ENCODE results near the gene CLSTN3. TPM values are rescaled to one million over a fixed set of nuclear protein-coding genes. Genes with fewer than 3 reads are reported as not detected.

Gene CLSTN3
- total and polyA plus RNA-seq, 10 of the 15 experiments (the other 5 are each of a cell fraction or from before 2014, with no cell fraction given), result 0.09 to 35.9 (median 11.3) TPM

GRCh38 chr12:7145671-7146070 is 15.5 kb downstream of the CLSTN3 start (continued):
- TF ChIP-seq STAT1 (conservative IDR thresholded peaks at IDR 0.05), result no peak

- no TSS peak for BruUV-seq (replicated peaks)
- RAD21 ChIA-PET (ENCODE audit: unreplicated experiment), result no interaction called here
- intact Hi-C loops (cut with micrococcal nuclease; ENCODE audit: unreplicated experiment) (no loop called here), in situ Hi-C loops (cut with MboI) (no loop called here)
- Histone ChIP-seq H3K79me2 (ENCODE audit: control insufficient read depth, insufficient read depth, low read length) (no peaks in the 10 kb centered on the region), H3K4me3 (no peak overlapping the region), H3K27ac (ENCODE audit: control insufficient read depth, insufficient read depth) (no peak overlapping the region), H2AFZ (ENCODE audit: control insufficient read depth, low read depth, low read length) (no peak overlapping the region), H3K36me3 (ENCODE audit: control insufficient read depth in 2 of 2, insufficient read depth in 2 of 2, low read length in 1 of 2) (peaks cover 11 to 26% of the 10 kb centered on the region in 2 experiments), H3K27me3 (replicated peaks in 1 of 2; ENCODE audit: control insufficient read depth in 2 of 2, insufficient read depth in 2 of 2, low read length in 1 of 2) (no peaks in the 10 kb centered on the region), H4K20me1 (ENCODE audit: control insufficient read depth, insufficient read depth) (no peaks in the 10 kb centered on the region; the same call in 1 of the 2 replicates), H3K9me3 (replicated peaks; ENCODE audit: control insufficient read depth, insufficient read depth, low read length) (no peaks in the 10 kb centered on the region; the same call in 2 of the 3 replicates), H3K9ac (ENCODE audit: control insufficient read depth, insufficient read depth, low read length) (no peak overlapping the region), H3K4me2 (ENCODE audit: control insufficient read depth, insufficient read depth) (no peak overlapping the region), H3K4me1 (ENCODE audit: control insufficient read depth, insufficient read depth, low read length) (no peaks in the 10 kb centered on the region)
- no peak for FAIRE-seq
- no peak for DNase-seq (ENCODE audit: low read depth, low spot score)
- no peak for ATAC-seq
- WGBS (ENCODE audit: insufficient coverage, insufficient replicate concordance, low lambda C conversion rate, missing lambda C conversion rate), result 86% methylated on average over 7 of the region's 7 CpGs
- SMC1A ChIA-PET (ENCODE audit: uncharacterized antibody, unreplicated experiment), result interaction anchor here (2.7 kb wide), 1 partner anchor 34 kb away, joined by 13 read pairs; no protein-coding TSS in a partner anchor
- CTCF ChIA-PET, result interaction anchor here (1.1 to 6.1 kb wide), 6 partner anchors 8 to 58 kb away, joined by 3 to 44 read pairs (median 8); partner anchors contain the start of gene C1RL
- POLR2A ChIA-PET, result no interaction called here
- no peak for TF ChIP-seq SIX5 (IDR thresholded peaks at IDR 0.05; ENCODE audit: low read depth, low read length, severe bottlenecking)
- no peak for TF ChIP-seq PRDM15 (CRISPR knock-in tag; IDR thresholded peaks at IDR 0.05)
- no peak for TF ChIP-seq ELK1 (IDR thresholded peaks at IDR 0.05; ENCODE audit: low read depth, low read length)
- no peak for TF ChIP-seq WRNIP1 (IDR thresholded peaks at IDR 0.05; ENCODE audit: borderline replicate concordance, low read depth, low read length)
- TF ChIP-seq ZBTB40 (IDR thresholded peaks at IDR 0.05; ENCODE audit: borderline replicate concordance), result no peak
- no peak for TF ChIP-seq MXI1 (IDR thresholded peaks at IDR 0.05; ENCODE audit: low read depth, low read length)
- TF ChIP-seq ZZZ3 (IDR thresholded peaks at IDR 0.05; ENCODE audit: control insufficient read depth, insufficient read length, low read depth), result no peak
- no peak for TF ChIP-seq ZBTB4 (CRISPR knock-in tag; IDR thresholded peaks at IDR 0.05)
Observed at GRCh38 chr12:7146228-7146627, 16.1 kb downstream of the CLSTN3 start.
